IPS DF 19.7 (cell line): ENCODE results near the gene TSPAN1.
"Not testable (repeated sequence)": the region's sequence is repeated elsewhere in the genome, so short reads cannot be mapped to it uniquely, and the experiment has no call there.

Experiments
- DNase-seq: peaks from one replicate; pipeline ENCODE4 v3.0.0-alpha.2; 2013; ENCODE audit warnings: low read depth, low spot score

Gene TSPAN1

DNA sequence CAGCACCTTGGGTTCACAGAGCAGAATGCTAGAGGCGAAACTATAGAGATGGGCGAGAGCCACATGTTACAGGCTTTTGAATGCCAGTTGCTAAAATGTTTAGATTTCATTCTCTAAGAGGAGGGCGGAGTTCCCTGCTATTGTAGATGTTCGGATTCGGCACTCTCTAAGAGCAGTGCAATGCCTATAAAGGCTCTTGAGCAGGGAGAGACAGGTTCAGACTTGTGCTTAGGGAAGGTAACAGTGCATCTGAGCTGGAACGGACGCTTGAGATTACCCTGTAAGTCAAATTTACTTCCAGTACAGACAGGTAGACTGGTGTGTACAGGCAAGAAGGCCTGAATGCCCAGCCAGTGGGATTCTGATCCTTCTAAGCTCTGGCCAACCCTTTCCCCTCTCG, 43.6 kb downstream of the TSPAN1 start:
- no peak for DNase-seq

GRCh38 chr1:46219551-46220520, 44.9 kb downstream of the TSPAN1 start:
- no peak for DNase-seq

DNA sequence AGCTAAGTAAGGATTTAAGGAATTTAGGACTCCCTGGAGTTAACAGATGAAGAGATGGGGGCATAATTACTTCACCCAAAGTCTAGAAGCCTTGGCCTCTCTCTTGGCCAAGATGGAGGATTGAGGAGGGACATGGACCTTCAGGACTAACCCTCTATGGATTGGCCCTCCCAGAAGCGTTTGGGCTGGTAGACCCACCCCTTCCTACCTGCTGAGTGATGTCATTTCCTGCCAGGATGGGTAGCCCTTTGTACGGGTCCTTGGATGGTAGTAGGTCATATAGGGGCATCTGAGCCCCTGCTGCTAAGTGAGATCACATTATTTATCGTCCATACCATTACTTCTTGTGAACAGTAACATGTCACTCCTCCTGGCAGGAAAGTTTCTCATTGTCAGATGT, 45.9 kb downstream of the TSPAN1 start:
- DNase-seq = no peak

GRCh38 chr1:46221749-46222148, 46.9 kb downstream of the TSPAN1 start:
- no peak for DNase-seq

DNA sequence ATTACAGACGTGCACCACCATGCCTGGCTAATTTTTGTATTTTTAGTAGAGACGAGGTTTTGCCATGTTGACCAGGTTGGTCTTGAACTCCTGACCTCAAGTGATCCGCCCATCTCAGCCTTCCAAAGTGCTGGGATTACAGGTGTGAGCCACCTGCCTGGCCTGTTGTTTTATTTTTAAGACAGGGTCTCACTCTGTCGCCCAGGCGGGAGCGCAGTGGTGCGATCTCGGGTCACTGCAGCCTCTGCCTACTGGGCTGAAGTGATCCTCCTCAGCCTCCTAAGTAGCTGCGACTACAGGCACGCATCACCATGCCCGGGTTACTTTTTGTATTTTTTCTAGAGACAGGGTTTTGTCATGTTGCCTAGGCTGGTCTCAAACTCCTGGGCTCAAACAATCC, 48.2 kb downstream of the TSPAN1 start:
- not testable (repeated sequence) for DNase-seq

DNA sequence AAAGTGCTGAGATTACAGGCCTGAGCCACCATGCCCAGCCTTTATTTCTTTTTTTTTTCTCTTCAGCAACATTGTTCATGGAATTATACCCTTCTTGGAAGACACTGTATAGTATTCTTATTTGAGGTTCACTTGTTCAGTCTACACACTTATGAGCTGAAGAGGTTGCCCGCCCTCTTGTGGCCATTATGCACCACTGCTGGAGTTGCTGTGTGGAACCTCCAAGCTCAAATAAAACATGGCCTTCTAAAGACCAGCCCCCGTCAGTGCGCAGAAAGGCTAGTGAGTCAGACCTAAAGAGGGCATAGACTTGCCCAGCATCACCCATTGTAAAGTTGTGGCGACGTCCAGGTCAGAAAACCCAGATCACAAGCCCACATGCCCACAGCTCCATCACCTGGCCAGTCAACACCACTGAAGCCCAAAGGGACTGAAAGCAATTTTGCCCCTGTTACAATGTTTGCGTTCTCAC, 48.6 kb downstream of the TSPAN1 start:
- no peak for DNase-seq

- no peak for DNase-seq
Measured at GRCh38 chr1:46224966-46225365, 50.1 kb downstream of the TSPAN1 start.

GRCh38 chr1:46231231-46231630, 56.3 kb downstream of the TSPAN1 start:
- not testable (repeated sequence) for DNase-seq
